ENCODE measurements around the gene GPANK1.

Gene GPANK1

GRCh38 chr6:31631681-31632278, 33.0 kb downstream of the GPANK1 start:
- Mint-ChIP-seq H3K4me1 (no peaks in the 10 kb centered on the region), H3K9me3 (no peaks in the 10 kb centered on the region), H3K27me3 (ENCODE audit: low read depth) (no peaks in the 10 kb centered on the region), H3K36me3 (ENCODE audit: low read depth) (peaks cover 83% of the 10 kb centered on the region), H3K4me3 (no peak overlapping the region), H3K27ac (no peak overlapping the region)
- TF ChIP-seq CTCF (IDR thresholded peaks at IDR 0.05; ENCODE audit: unreplicated experiment in 3 of 3) = no peak

DNA sequence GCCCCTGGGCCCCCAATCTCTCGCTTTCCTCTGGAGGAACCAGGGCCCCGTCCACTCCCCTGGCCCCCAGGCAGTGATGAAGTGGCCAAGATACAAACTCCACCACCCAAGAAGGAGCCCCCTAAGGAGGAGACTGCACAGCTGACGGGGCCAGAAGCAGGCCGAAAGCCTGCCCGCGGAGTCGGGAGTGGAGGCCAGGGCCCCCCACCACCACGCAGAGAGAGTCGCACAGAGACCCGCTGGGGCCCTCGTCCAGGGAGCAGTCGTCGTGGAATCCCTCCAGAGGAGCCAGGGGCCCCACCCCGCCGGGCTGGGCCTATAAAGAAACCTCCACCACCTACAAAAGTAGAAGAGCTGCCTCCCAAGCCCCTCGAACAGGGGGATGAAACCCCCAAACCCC, 33.6 kb downstream of the GPANK1 start:
- no peak for TF ChIP-seq CTCF (IDR thresholded peaks at IDR 0.05; ENCODE audit: unreplicated experiment in 3 of 3)

DNA sequence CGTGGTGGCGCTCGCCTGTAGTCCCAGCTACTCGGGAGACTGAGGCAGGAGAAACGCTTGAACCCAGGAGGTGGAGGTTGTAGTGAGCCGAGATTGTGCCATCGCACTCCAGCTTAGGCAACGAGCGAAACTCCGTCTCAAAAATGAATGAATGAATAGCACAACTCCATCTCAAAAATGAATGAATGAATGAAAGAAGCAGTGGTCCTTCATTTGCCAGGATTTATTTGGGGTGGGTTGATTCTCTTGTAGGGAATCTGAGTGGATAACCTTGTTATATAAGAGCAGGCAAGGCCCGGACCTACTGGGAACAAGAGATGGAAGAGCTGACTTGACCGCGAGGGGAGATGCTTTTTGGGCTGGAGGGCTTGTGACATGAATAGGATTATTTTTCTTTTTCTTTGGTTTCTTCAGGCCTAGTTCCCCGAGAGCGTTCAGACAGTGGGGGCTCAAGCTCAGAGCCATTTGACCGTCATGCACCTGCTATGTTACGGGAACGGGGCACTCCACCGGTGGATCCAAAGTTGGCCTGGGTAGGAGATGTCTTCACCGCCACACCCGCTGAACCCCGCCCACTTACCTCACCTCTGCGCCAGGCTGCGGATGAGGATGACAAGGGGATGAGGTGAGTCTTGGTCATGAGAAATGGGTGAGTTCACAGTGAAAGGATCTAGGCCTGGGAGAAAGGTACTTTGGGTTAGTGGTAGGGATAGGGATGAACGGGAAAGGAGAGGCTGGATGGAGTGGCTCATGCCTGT, 34.4 kb downstream of the GPANK1 start:
- Mint-ChIP-seq H3K9me3 (no peaks in the 10 kb centered on the region), H3K4me3 (no peak overlapping the region), H3K36me3 (ENCODE audit: low read depth) (peaks cover 84% of the 10 kb centered on the region), H3K27me3 (ENCODE audit: low read depth) (no peaks in the 10 kb centered on the region), H3K4me1 (no peaks in the 10 kb centered on the region), H3K27ac (peak overlapping the region in 1 of 3 experiments; percentile 20)
- no peak for TF ChIP-seq CTCF (IDR thresholded peaks at IDR 0.05; ENCODE audit: unreplicated experiment in 3 of 3)

More for the DNA sequence above, 33.6 kb downstream of the GPANK1 start:
- Mint-ChIP-seq H3K27ac (no peak overlapping the region), H3K9me3 (no peaks in the 10 kb centered on the region), H3K27me3 (ENCODE audit: low read depth) (no peaks in the 10 kb centered on the region), H3K4me3 (no peak overlapping the region), H3K36me3 (ENCODE audit: low read depth) (peaks cover 83% of the 10 kb centered on the region), H3K4me1 (no peaks in the 10 kb centered on the region)

DNA sequence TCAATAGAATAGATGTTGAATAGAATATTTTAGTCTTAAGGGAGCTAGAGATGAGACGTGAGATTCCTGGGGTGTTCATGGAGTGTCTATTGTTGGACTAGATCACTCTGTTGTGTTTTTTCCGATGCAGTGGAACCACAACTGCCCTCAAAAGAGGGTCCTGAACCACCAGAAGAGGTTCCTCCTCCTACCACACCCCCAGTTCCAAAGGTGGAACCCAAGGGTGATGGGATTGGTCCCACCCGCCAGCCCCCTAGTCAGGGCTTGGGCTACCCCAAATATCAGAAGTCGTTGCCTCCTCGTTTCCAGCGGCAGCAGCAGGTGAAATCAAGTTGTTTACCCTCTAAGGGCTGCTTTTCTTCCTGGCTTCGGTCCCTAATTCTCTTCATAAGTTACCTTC, 35.8 kb downstream of the GPANK1 start:
- no peak overlapping the region for H3K4me3 Mint-ChIP-seq
- H3K27me3 Mint-ChIP-seq (ENCODE audit: low read depth) = no peaks in the 10 kb centered on the region
- no peak for TF ChIP-seq CTCF (IDR thresholded peaks at IDR 0.05; ENCODE audit: unreplicated experiment in 3 of 3)
- peak overlapping the region in 1 of 3 experiments; percentile 46 for H3K27ac Mint-ChIP-seq
- H3K9me3 Mint-ChIP-seq = no peaks in the 10 kb centered on the region
- H3K36me3 Mint-ChIP-seq (ENCODE audit: low read depth) = peaks cover 81% of the 10 kb centered on the region
- no peaks in the 10 kb centered on the region for H3K4me1 Mint-ChIP-seq

- H3K27ac Mint-ChIP-seq = no peak overlapping the region
- TF ChIP-seq CTCF (IDR thresholded peaks at IDR 0.05; ENCODE audit: unreplicated experiment in 3 of 3) = no peak
- H3K27me3 Mint-ChIP-seq (ENCODE audit: low read depth) = no peaks in the 10 kb centered on the region
- no peaks in the 10 kb centered on the region for H3K9me3 Mint-ChIP-seq
- no peak overlapping the region for H3K4me3 Mint-ChIP-seq
- peaks cover 84% of the 10 kb centered on the region for H3K36me3 Mint-ChIP-seq (ENCODE audit: low read depth)
- peaks cover 1% of the 10 kb centered on the region for H3K4me1 Mint-ChIP-seq
Observed at GRCh38 chr6:31627690-31628287, 37.0 kb downstream of the GPANK1 start.

Data from nephron (organoid).